GM21786 (cell line): ENCODE data around the gene VWA2.

ENCODE experiments used
- ATAC-seq: cut with Tn5 transposase; IDR thresholded peaks from one replicate; pipeline ENCODE4 v1.9.1; 2021; ENCODE audit not compliant: unreplicated experiment

The VWA2 gene

GRCh38 chr10:114274616-114275453 lies 35.8 kb downstream of the VWA2 start:
- no peak for ATAC-seq

- ATAC-seq, result no peak
Observed at GRCh38 chr10:114276066-114276465, 37.0 kb downstream of the VWA2 start.

GRCh38 chr10:114276671-114277070 lies 37.6 kb downstream of the VWA2 start:
- no peak for ATAC-seq

GRCh38 chr10:114278140-114278883 lies 39.3 kb downstream of the VWA2 start:
- ATAC-seq, result no peak

- ATAC-seq, result no peak
Observed at GRCh38 chr10:114278884-114279191, 39.8 kb downstream of the VWA2 start.

GRCh38 chr10:114279289-114279688 lies 40.2 kb downstream of the VWA2 start:
- ATAC-seq, result no peak

GRCh38 chr10:114279901-114280644 lies 41.0 kb downstream of the VWA2 start:
- no peak for ATAC-seq

GRCh38 chr10:114281006-114281405 lies 42.0 kb downstream of the VWA2 start:
- ATAC-seq, result no peak

GRCh38 chr10:114281461-114281860 lies 42.4 kb downstream of the VWA2 start:
- no peak for ATAC-seq

GRCh38 chr10:114282526-114282925 lies 43.5 kb downstream of the VWA2 start:
- no peak for ATAC-seq

- no peak for ATAC-seq
Observed at GRCh38 chr10:114283091-114283490, 44.0 kb downstream of the VWA2 start.

- ATAC-seq, result no peak
Observed at GRCh38 chr10:114283535-114284234, 44.6 kb downstream of the VWA2 start.

- ATAC-seq, result no peak
Observed at GRCh38 chr10:114284346-114285071, 45.5 kb downstream of the VWA2 start.

- ATAC-seq, result no peak
Observed at GRCh38 chr10:114285961-114286441, 46.9 kb downstream of the VWA2 start.

GRCh38 chr10:114286921-114287320 lies 47.9 kb downstream of the VWA2 start:
- ATAC-seq, result no peak

GRCh38 chr10:114288424-114289095 lies 49.5 kb downstream of the VWA2 start:
- no peak for ATAC-seq

GRCh38 chr10:114289096-114289436 lies 50.0 kb downstream of the VWA2 start:
- no peak for ATAC-seq

- no peak for ATAC-seq
Observed at GRCh38 chr10:114290038-114290437, 51.0 kb downstream of the VWA2 start.

- no peak for ATAC-seq
Observed at GRCh38 chr10:114291076-114291475, 52.0 kb downstream of the VWA2 start.

GRCh38 chr10:114291516-114291915 lies 52.5 kb downstream of the VWA2 start:
- no peak for ATAC-seq
